HUES48 (cell line): ENCODE results near the gene TDRD1.

Experiments used
- H3K27ac ChIP-seq: one replicate; pipeline ENCODE4 v1.7.0; 2013; ENCODE audit warnings: low read depth, low read length, inconsistent platforms
- H3K27me3 ChIP-seq: 2 replicates; pipeline ENCODE4 v1.6.1; 2013; ENCODE audit warnings: mild to moderate bottlenecking, low read length; ENCODE audit not compliant: control insufficient read depth, insufficient read depth
- H3K36me3 ChIP-seq: 2 replicates; pipeline ENCODE4 v1.6.1; 2013; ENCODE audit warnings: low read length; ENCODE audit not compliant: control insufficient read depth, insufficient read depth
- H3K4me1 ChIP-seq: 2 replicates; pipeline ENCODE4 v1.6.1; 2013; ENCODE audit warnings: mild to moderate bottlenecking, low read length; ENCODE audit not compliant: control insufficient read depth, insufficient read depth
- H3K4me3 ChIP-seq: 2 replicates; pipeline ENCODE4 v1.5.1; 2013; ENCODE audit warnings: mild to moderate bottlenecking, low read depth, low read length
- H3K9ac ChIP-seq: 2 replicates; pipeline ENCODE4 v1.6.1; 2013; ENCODE audit warnings: mild to moderate bottlenecking, low read depth, low read length, moderate library complexity
- H3K9me3 ChIP-seq: 2 replicates; pipeline ENCODE4 v1.6.1; 2013; ENCODE audit warnings: low read length; ENCODE audit not compliant: control insufficient read depth, insufficient read depth

Gene TDRD1

GRCh38 chr10:114233482-114233881 is 54.3 kb downstream of the TDRD1 start:
- Histone ChIP-seq H3K27me3 (peaks cover 7% of the 10 kb centered on the region), H3K9ac (no peak overlapping the region), H3K27ac (no peak overlapping the region), H3K4me3 (no peak overlapping the region), H3K36me3 (no peaks in the 10 kb centered on the region), H3K9me3 (no peaks in the 10 kb centered on the region), H3K4me1 (no peaks in the 10 kb centered on the region)

- Histone ChIP-seq H3K4me3 (no peak overlapping the region), H3K9me3 (no peaks in the 10 kb centered on the region), H3K36me3 (no peaks in the 10 kb centered on the region), H3K4me1 (no peaks in the 10 kb centered on the region), H3K27ac (no peak overlapping the region), H3K27me3 (peaks cover 14% of the 10 kb centered on the region), H3K9ac (no peak overlapping the region)
These were observed 55.0 kb downstream of the TDRD1 start for GRCh38 chr10:114234132-114234531.

- H3K9me3 ChIP-seq = no peaks in the 10 kb centered on the region
- peak within 1 kb of the TSS; percentile 64 for H3K4me3 ChIP-seq
- H3K27ac ChIP-seq = no peak within 1 kb of the TSS
- peaks cover 7% of the 10 kb centered on the region for H3K4me1 ChIP-seq
- H3K9ac ChIP-seq = peak within 1 kb of the TSS; percentile 78
- peaks cover 47% of the 10 kb centered on the region for H3K27me3 ChIP-seq
- no peaks in the 10 kb centered on the region for H3K36me3 ChIP-seq
These were observed 60.2 kb downstream of the TDRD1 start, which contains the start of gene VWA2 for GRCh38 chr10:114239117-114239993. TSS of gene VWA2 (plus strand) at chr10:114239254. CDS start at chr10:114248714, 9,460 bp downstream.

- Histone ChIP-seq H3K27ac (no peak overlapping the region), H3K27me3 (peaks cover 47% of the 10 kb centered on the region), H3K36me3 (no peaks in the 10 kb centered on the region), H3K9me3 (no peaks in the 10 kb centered on the region), H3K4me3 (peak overlapping the region; percentile 64), H3K4me1 (peaks cover 7% of the 10 kb centered on the region), H3K9ac (no peak overlapping the region; the same call in 1 of the 2 replicates)
These were observed 60.8 kb downstream of the TDRD1 start for GRCh38 chr10:114239994-114240345.

GRCh38 chr10:114242235-114242634 is 63.1 kb downstream of the TDRD1 start:
- Histone ChIP-seq H3K9ac (no peak overlapping the region), H3K4me3 (no peak overlapping the region), H3K9me3 (no peaks in the 10 kb centered on the region), H3K27ac (no peak overlapping the region), H3K27me3 (peaks cover 47% of the 10 kb centered on the region), H3K4me1 (peaks cover 7% of the 10 kb centered on the region), H3K36me3 (no peaks in the 10 kb centered on the region)

DNA sequence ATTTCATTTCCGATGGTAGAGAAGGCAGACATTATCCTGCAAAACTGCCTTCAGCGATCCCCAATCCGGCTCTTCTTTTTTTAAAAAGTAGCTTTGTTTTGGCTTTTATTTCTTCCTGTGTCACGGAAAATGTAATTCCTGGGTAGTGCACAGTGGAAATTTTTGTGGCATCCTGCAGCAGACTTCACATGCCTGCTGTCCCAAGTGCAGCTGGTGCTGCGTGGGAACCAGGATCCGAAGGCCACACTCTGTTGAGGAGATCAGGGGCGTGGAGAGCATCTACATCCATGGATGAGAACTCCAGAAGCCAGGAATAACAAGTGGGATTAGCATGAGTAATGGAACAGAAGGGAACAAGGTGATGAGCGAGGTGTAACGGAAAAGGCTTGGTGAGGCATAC is 64.5 kb downstream of the TDRD1 start:
- H3K9me3 ChIP-seq = no peaks in the 10 kb centered on the region
- H3K4me1 ChIP-seq = peaks cover 7% of the 10 kb centered on the region
- H3K36me3 ChIP-seq = no peaks in the 10 kb centered on the region
- no peak overlapping the region for H3K27ac ChIP-seq
- no peak overlapping the region for H3K9ac ChIP-seq
- H3K27me3 ChIP-seq = peaks cover 38% of the 10 kb centered on the region
- H3K4me3 ChIP-seq = no peak overlapping the region

GRCh38 chr10:114244126-114244525 is 65.0 kb downstream of the TDRD1 start:
- Histone ChIP-seq H3K4me3 (no peak overlapping the region), H3K27ac (no peak overlapping the region)

DNA sequence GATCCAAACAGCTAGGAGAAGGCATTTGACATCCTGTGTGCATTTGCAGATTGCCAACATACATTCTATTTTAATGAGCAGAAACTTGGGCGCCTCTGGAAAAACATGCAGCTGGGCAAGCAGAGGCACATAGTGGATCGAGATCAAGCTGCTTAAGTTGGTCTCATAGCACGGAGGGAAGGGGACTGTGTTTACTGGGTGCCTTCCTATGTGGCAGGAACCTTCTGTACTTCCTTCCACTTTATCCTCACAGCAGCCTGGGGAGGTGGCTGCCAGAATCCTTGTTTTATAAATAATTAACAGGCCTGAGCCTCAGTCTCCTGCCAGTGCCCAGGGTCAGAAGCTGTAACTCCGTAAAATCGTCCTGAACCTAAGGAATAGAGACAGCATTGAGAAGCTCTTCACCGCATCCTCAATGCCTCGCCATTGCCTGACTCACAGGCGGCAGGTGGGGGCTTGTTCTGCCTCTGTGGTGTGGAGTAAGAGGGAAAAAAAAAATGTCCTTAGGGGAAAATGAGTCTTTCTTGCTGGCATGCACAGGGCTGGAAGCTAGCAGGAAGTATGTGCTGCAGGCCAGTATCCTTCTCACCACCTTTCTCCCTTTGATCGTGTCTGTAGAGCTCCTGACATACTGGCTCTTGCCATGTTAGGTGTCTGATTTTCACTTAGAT is 66.1 kb downstream of the TDRD1 start:
- Histone ChIP-seq H3K27me3 (peaks cover 22% of the 10 kb centered on the region), H3K9me3 (no peaks in the 10 kb centered on the region), H3K27ac (no peak overlapping the region), H3K9ac (no peak overlapping the region), H3K4me3 (no peak overlapping the region), H3K4me1 (peaks cover under 1% of the 10 kb centered on the region), H3K36me3 (no peaks in the 10 kb centered on the region)

More at GRCh38 chr10:114244126-114244525, 65.0 kb downstream of the TDRD1 start:
- Histone ChIP-seq H3K27me3 (peaks cover 34% of the 10 kb centered on the region), H3K9me3 (no peaks in the 10 kb centered on the region), H3K36me3 (no peaks in the 10 kb centered on the region), H3K4me1 (peaks cover 7% of the 10 kb centered on the region), H3K9ac (no peak overlapping the region)

GRCh38 chr10:114246679-114247305 is 67.6 kb downstream of the TDRD1 start:
- Histone ChIP-seq H3K27me3 (peaks cover 7% of the 10 kb centered on the region; the same call in 1 of the 2 replicates), H3K9ac (no peak overlapping the region), H3K4me3 (no peak overlapping the region), H3K9me3 (no peaks in the 10 kb centered on the region), H3K36me3 (no peaks in the 10 kb centered on the region), H3K27ac (no peak overlapping the region), H3K4me1 (no peaks in the 10 kb centered on the region)

DNA sequence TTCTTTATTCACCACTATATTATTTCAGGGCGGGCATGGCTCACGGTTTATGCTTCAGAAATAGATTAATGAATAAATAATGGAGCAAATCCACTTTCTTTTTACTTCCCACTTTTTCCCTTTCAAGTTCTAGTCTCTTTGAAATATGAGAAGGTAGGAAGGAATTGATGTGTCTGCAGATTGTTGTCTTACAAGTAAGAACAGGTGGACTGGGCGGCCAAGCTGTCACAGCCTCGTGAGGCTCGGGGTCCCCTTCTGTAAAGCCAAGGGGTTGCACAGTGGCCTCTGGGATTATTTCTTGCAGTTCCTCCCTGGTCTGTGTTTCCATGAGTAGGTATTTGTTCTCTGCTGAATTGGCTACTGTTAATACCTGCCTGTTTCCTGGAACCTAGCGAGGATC is 71.1 kb downstream of the TDRD1 start:
- no peaks in the 10 kb centered on the region for H3K4me1 ChIP-seq
- no peak overlapping the region for H3K27ac ChIP-seq
- H3K4me3 ChIP-seq = no peak overlapping the region
- no peaks in the 10 kb centered on the region for H3K36me3 ChIP-seq
- H3K27me3 ChIP-seq = no peaks in the 10 kb centered on the region
- H3K9ac ChIP-seq = no peak overlapping the region
- H3K9me3 ChIP-seq = no peaks in the 10 kb centered on the region

GRCh38 chr10:114250716-114251115 is 71.6 kb downstream of the TDRD1 start:
- Histone ChIP-seq H3K27ac (no peak overlapping the region), H3K36me3 (no peaks in the 10 kb centered on the region), H3K4me1 (no peaks in the 10 kb centered on the region), H3K9ac (no peak overlapping the region), H3K27me3 (no peaks in the 10 kb centered on the region), H3K4me3 (no peak overlapping the region), H3K9me3 (no peaks in the 10 kb centered on the region)
